ENCODE measurements around the gene KYNU. TPM values are rescaled to one million over a fixed set of nuclear protein-coding genes. Genes with fewer than 3 reads are reported as not detected.

Gene KYNU
- total and polyA plus RNA-seq, 9 of the 15 experiments (the other 6 are each of a cell fraction or from before 2014, with no cell fraction given), result 2.6 to 11.6 (median 7.2) TPM

DNA sequence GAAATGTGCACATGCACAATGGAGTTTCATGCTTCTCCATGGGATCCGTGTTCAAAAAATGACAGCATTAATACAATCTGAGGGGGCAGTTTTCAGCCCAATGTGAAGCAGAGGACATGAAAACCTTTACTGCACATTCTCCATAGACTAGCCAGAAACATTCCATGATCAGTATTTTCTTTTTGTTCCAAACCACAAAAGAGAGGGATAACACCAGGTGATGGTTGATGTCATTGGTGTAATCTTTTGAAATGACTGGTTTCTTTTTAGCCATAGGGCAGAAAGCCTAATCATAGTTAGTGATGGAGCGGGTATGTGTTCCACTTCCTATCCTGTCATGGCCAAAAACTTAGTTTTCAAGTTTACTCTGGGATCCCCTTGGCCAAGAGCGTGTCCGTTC is 1.8 kb upstream of the KYNU start (continued):
- TF ChIP-seq, protein P1, sequence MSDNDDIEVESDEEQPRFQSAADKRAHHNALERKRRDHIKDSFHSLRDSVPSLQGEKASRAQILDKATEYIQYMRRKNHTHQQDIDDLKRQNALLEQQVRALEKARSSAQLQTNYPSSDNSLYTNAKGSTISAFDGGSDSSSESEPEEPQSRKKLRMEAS (CRISPR knock-in tag; IDR thresholded peaks at IDR 0.05), result no peak
- TF ChIP-seq, protein P2, sequence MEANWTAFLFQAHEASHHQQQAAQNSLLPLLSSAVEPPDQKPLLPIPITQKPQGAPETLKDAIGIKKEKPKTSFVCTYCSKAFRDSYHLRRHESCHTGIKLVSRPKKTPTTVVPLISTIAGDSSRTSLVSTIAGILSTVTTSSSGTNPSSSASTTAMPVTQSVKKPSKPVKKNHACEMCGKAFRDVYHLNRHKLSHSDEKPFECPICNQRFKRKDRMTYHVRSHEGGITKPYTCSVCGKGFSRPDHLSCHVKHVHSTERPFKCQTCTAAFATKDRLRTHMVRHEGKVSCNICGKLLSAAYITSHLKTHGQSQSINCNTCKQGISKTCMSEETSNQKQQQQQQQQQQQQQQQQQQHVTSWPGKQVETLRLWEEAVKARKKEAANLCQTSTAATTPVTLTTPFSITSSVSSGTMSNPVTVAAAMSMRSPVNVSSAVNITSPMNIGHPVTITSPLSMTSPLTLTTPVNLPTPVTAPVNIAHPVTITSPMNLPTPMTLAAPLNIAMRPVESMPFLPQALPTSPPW (CRISPR knock-in tag; IDR thresholded peaks at IDR 0.05), result no peak

DNA sequence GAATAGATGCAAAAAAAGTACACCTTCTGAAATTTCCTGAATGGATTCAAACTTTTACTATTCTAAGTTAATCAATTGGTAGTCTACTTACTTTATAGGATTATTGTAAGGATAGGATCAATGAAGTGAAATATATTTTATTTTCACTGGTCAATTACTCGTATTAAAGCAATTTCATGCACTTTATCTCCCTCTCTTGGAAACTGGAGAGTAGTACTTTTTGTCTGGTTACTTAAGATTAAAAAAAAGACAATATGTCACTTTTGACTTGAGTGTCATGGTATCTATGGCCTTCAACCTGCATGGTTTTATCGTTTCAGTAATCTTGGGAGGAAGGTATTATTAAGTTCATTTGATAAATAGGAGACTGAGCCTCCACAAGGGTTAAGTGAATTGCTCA is 1.0 kb upstream of the KYNU start:
- BruUV-seq (replicated peaks), result no TSS peak
- POLR2A ChIA-PET, result no interaction called here
- H3K27ac ChIP-seq (ENCODE audit: extremely low read depth, low read depth, low read length), result no peak overlapping the region

More for the DNA sequence above, 1.0 kb upstream of the KYNU start:
- Histone ChIP-seq H3K4me1 (replicated peaks in 1 of 2; ENCODE audit: control insufficient read depth in 2 of 2, insufficient read depth in 2 of 2, low read length in 2 of 2) (no peaks in the 10 kb centered on the region), H3K9me1 (ENCODE audit: control insufficient read depth, insufficient read depth, low read length) (no peaks in the 10 kb centered on the region), H3K79me2 (ENCODE audit: control insufficient read depth, insufficient read depth, low read length) (no peaks in the 10 kb centered on the region), H3K36me3 (ENCODE audit: control insufficient read depth, insufficient read depth, low read length) (no peaks in the 10 kb centered on the region), H3K9ac (ENCODE audit: insufficient read depth in 1 of 2, low read depth in 2 of 2, low read length in 2 of 2) (no peak overlapping the region), H3K9me3 (replicated peaks; ENCODE audit: control insufficient read depth, insufficient read depth, low read depth, low read length) (no peaks in the 10 kb centered on the region), H4K20me1 (replicated peaks; ENCODE audit: control insufficient read depth, insufficient read depth, low read length) (no peaks in the 10 kb centered on the region), H3K4me2 (ENCODE audit: insufficient read depth, low read length) (no peak overlapping the region), H2AFZ (ENCODE audit: low read depth, low read length) (no peak overlapping the region), H3K4me3 (no peak overlapping the region), H3K27me3 (ENCODE audit: control insufficient read depth in 2 of 2, insufficient read depth in 2 of 2, low read length in 2 of 2) (no peaks in the 10 kb centered on the region)
- CTCF ChIA-PET (ENCODE audit: low intra/inter-chr PET ratio), result no interaction called here
- 0% methylated on average over 2 of the region's 2 CpGs for WGBS (ENCODE audit: insufficient coverage, low coverage, missing lambda C conversion rate)
- intact Hi-C loops (cut with micrococcal nuclease) (loop anchor here (5.0 kb wide), 1 partner anchor 106 kb away; no protein-coding TSS in a partner anchor), in situ Hi-C loops (cut with MboI) (no loop called here)
- FAIRE-seq (no peak), DNase-seq (ENCODE audit: extremely low read depth in 1 of 4, low spot score in 3 of 4) (no peak), ATAC-seq (no peak)
- no peak for TF ChIP-seq NFIX (CRISPR knock-in tag; IDR thresholded peaks at IDR 0.05; ENCODE audit: low read depth)
- TF ChIP-seq, protein P3, sequence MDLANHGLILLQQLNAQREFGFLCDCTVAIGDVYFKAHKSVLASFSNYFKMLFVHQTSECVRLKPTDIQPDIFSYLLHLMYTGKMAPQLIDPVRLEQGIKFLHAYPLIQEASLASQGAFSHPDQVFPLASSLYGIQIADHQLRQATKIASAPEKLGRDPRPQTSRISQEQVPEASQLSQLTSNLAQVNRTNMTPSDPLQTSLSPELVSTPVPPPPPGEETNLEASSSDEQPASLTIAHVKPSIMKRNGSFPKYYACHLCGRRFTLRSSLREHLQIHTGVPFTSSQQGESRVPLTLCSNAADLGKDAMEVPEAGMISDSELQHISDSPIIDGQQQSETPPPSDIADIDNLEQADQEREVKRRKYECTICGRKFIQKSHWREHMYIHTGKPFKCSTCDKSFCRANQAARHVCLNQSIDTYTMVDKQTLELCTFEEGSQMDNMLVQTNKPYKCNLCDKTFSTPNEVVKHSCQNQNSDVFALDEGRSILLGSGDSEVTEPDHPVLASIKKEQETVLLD (IDR thresholded peaks at IDR 0.05), result no peak
- TF ChIP-seq EP300 (IDR thresholded peaks at IDR 0.05; ENCODE audit: low read length), result no peak
- no peak for TF ChIP-seq PHF21A (IDR thresholded peaks at IDR 0.05; ENCODE audit: borderline replicate concordance, low read depth)
- TF ChIP-seq RAD21 (CRISPR knock-in tag; conservative IDR thresholded peaks at IDR 0.05 in 1 of 2, IDR thresholded peaks at IDR 0.05 in 1 of 2), result 0 out of 4 replicates have a peak, but pooled peaks of 1 of the 2 experiments have one; percentile 23
- no peak for TF ChIP-seq POU5F1 (IDR thresholded peaks at IDR 0.05; ENCODE audit: borderline replicate concordance, low read depth, low read length, partially characterized antibody)

Data from K562 (cell line).